AG09309 (cell line): ENCODE data around the gene RALGPS2.

Experiments used
- DNase-seq: peaks from one replicate; pipeline ENCODE4 v3.0.0-alpha.2; 2010; ENCODE audit warnings: low read depth
- H3K4me3 ChIP-seq: 2 replicates; pipeline ENCODE4 v1.5.1; 2011; ENCODE audit warnings: mild to moderate bottlenecking, low read depth, low read length, moderate library complexity; ENCODE audit not compliant: control insufficient read depth
- CTCF ChIP-seq: IDR thresholded peaks from 2 replicates; pipeline ENCODE4 v1.5.1; 2011; ENCODE audit warnings: mild to moderate bottlenecking, low read depth, low read length, inconsistent platforms; ENCODE audit not compliant: insufficient read depth, control insufficient read depth; ENCODE audit errors: missing control alignments

Gene RALGPS2

GRCh38 chr1:178961868-178962267, 236.8 kb downstream of the RALGPS2 start:
- no peak for TF ChIP-seq CTCF
- no peak for DNase-seq
- no peak overlapping the region for H3K4me3 ChIP-seq

GRCh38 chr1:178962853-178963711, 238.0 kb downstream of the RALGPS2 start:
- no peak for DNase-seq
- H3K4me3 ChIP-seq: no peak overlapping the region
- no peak for TF ChIP-seq CTCF

GRCh38 chr1:178964469-178965330, 239.7 kb downstream of the RALGPS2 start:
- DNase-seq: no peak
- no peak for TF ChIP-seq CTCF
- H3K4me3 ChIP-seq: no peak overlapping the region

GRCh38 chr1:178966312-178966711, 241.3 kb downstream of the RALGPS2 start:
- no peak for DNase-seq
- H3K4me3 ChIP-seq: no peak overlapping the region
- TF ChIP-seq CTCF: no peak

GRCh38 chr1:178969226-178969987, 244.4 kb downstream of the RALGPS2 start:
- H3K4me3 ChIP-seq: no peak overlapping the region
- DNase-seq: no peak
- no peak for TF ChIP-seq CTCF

GRCh38 chr1:178970184-178970583, 245.1 kb downstream of the RALGPS2 start:
- no peak for TF ChIP-seq CTCF
- no peak for DNase-seq
- H3K4me3 ChIP-seq: no peak overlapping the region
